OCI-LY7 (cell line): ENCODE data around the gene RSPH3. TPM values are rescaled to one million over a fixed set of nuclear protein-coding genes. Genes with fewer than 3 reads are reported as not detected.

Source experiments
- BruUV-seq: library from RNA; stranded (reverse); fragments of 400-500 nt; replicated peaks from 2 replicates; lab custom pipeline; 2021; lab: Mats Ljungman, UMichigan
- CTCF ChIA-PET: fragments of 300-600 bp; sonication (Branson Sonifier 250); formaldehyde crosslinking; loops from one replicate; lab custom pipeline; 2022; ENCODE audit warnings: antibody characterized with exemption; ENCODE audit not compliant: unreplicated experiment; lab: Charles Lee
- POLR2A ChIA-PET: fragments of 300-600 bp; sonication (Branson Sonifier 250); formaldehyde crosslinking; loops from one replicate; lab custom pipeline; 2022; ENCODE audit warnings: antibody characterized with exemption; lab: Charles Lee
- DNase-seq: peaks from one replicate; pipeline ENCODE4 v3.0.0-alpha.2; 2015; ENCODE audit warnings: low spot score
- H2AFZ ChIP-seq: fragments of 200-600 bp; sonication (generic), shearing (Covaris generic); 2 replicates; pipeline ENCODE4 v1.6.1; 2014; ENCODE audit warnings: mild to moderate bottlenecking, antibody characterized with exemption, low read length, moderate library complexity
- H3K27ac ChIP-seq: fragments of 200-600 bp; sonication (generic); 2 replicates; pipeline ENCODE4 v1.5.1; 2014; ENCODE audit warnings: mixed run types, low read depth, mild to moderate bottlenecking, moderate library complexity, low read length, inconsistent platforms; ENCODE audit not compliant: poor library complexity, severe bottlenecking
- H3K36me3 ChIP-seq: fragments of 200-600 bp; sonication (generic); 2 replicates; pipeline ENCODE4 v1.6.1; 2014; ENCODE audit warnings: mild to moderate bottlenecking, antibody characterized with exemption, low read length, moderate library complexity, mixed read lengths; ENCODE audit not compliant: insufficient read depth
- H3K4me1 ChIP-seq: fragments of 200-600 bp; sonication (generic); 2 replicates; pipeline ENCODE4 v1.5.1; 2014; ENCODE audit warnings: mild to moderate bottlenecking, low read length; ENCODE audit not compliant: insufficient read depth, poor library complexity, severe bottlenecking
- H3K4me2 ChIP-seq: fragments of 200-600 bp; sonication (generic); 2 replicates; pipeline ENCODE4 v1.6.1; 2014; ENCODE audit warnings: mild to moderate bottlenecking, low read length
- H3K4me3 ChIP-seq: fragments of 200-600 bp; sonication (generic); 2 replicates; pipeline ENCODE4 v1.5.1; 2014; ENCODE audit warnings: mild to moderate bottlenecking, low read depth, low read length; ENCODE audit not compliant: poor library complexity, severe bottlenecking
- H3K79me2 ChIP-seq: fragments of 200-600 bp; sonication (generic); 2 replicates; pipeline ENCODE4 v1.6.1; 2016; ENCODE audit warnings: low read depth, mild to moderate bottlenecking, low read length, moderate library complexity, mixed read lengths; ENCODE audit not compliant: insufficient read depth
- H3K9me2 ChIP-seq: fragments of 200-600 bp; sonication (generic); 2 replicates; pipeline ENCODE4 v1.6.1; 2016; ENCODE audit warnings: mild to moderate bottlenecking, low read length, mixed read lengths; ENCODE audit not compliant: insufficient read depth
- H3K9me3 ChIP-seq: fragments of 200-600 bp; sonication (generic); 2 replicates; pipeline ENCODE4 v1.6.1; 2014; ENCODE audit warnings: mild to moderate bottlenecking, mixed run types, low read length, mixed read lengths
- H4K20me1 ChIP-seq: fragments of 200-600 bp; sonication (generic); 2 replicates; pipeline ENCODE4 v1.6.1; 2014; ENCODE audit warnings: mild to moderate bottlenecking, antibody characterized with exemption, low read length, moderate library complexity, mixed read lengths; ENCODE audit not compliant: insufficient read depth
- CTCF ChIP-seq: fragments of 200-600 bp; sonication (generic); conservative IDR thresholded peaks from 2 replicates; pipeline ENCODE4 v1.5.1; 2014; ENCODE audit warnings: mild to moderate bottlenecking, antibody characterized with exemption, low read length, moderate library complexity, mixed read lengths
- EZH2phosphoT487 ChIP-seq: fragments of 200-600 bp; sonication (generic); IDR thresholded peaks from 2 replicates; pipeline ENCODE4 v1.6.1; 2018; ENCODE audit warnings: low read depth, borderline replicate concordance, mild to moderate bottlenecking, mixed run types, antibody characterized with exemption, low read length, moderate library complexity, mixed read lengths
- intact Hi-C: fragments of 100-400 bp; cut with micrococcal nuclease; formaldehyde crosslinking; loops from one replicate; pipeline ENCODE4 v1.10.0; 2022; ENCODE audit not compliant: unreplicated experiment
- total RNA-seq, 2 experiments: library from RNA; depleted of rRNA in 1 of 2; stranded (reverse); fragments of >200 nt in 1 of 2; shearing (Covaris generic) in 1 of 2; gene quantifications; 2 replicates each; pipeline ENCODE4 v1.2.3, GENCODE V29; 2014 to 2022

The RSPH3 gene
- total RNA-seq, 2 experiments from 2014 or later: 2.7 to 6.5 TPM

- TF ChIP-seq CTCF (peak; percentile 89), EZH2phosphoT487 (no peak)
- CTCF ChIA-PET: interaction anchor here (0.9 to 2.9 kb wide), 6 partner anchors 8 to 127 kb away, joined by 3 to 35 read pairs (median 3); partner anchors contain the start of gene RSPH3
- POLR2A ChIA-PET: interaction anchor here (0.7 to 8.0 kb wide), 15 partner anchors 9 to 336 kb away, joined by 3 to 56 read pairs (median 4); partner anchors contain the start of gene TAGAP
- peak; percentile 85 for DNase-seq
- peak overlapping the region; percentile 35; the same call in 1 of the 2 replicates for H2AFZ ChIP-seq
- peaks cover 48% of the 10 kb centered on the region for H3K4me1 ChIP-seq
- H3K4me2 ChIP-seq: peak overlapping the region; percentile 54
- no peaks in the 10 kb centered on the region for H3K79me2 ChIP-seq
- H3K4me3 ChIP-seq: peak overlapping the region; percentile 14
- H3K36me3 ChIP-seq: no peaks in the 10 kb centered on the region
- no peaks in the 10 kb centered on the region for H3K9me3 ChIP-seq
- no peaks in the 10 kb centered on the region for H3K9me2 ChIP-seq
- BruUV-seq: no TSS peak
- H3K27ac ChIP-seq: peak overlapping the region; percentile 19
- intact Hi-C loops: loop anchor here (1.0 kb wide), 4 partner anchors 31 to 143 kb away; no protein-coding TSS in a partner anchor
- H4K20me1 ChIP-seq: no peaks in the 10 kb centered on the region
Observed at GRCh38 chr6:159008656-159009288, 8.8 kb upstream of the RSPH3 start.

GRCh38 chr6:159007510-159007909, 7.5 kb upstream of the RSPH3 start:
- no peak overlapping the region for H3K4me2 ChIP-seq
- H3K4me1 ChIP-seq: peaks cover 36% of the 10 kb centered on the region
- H3K79me2 ChIP-seq: no peaks in the 10 kb centered on the region
- POLR2A ChIA-PET: interaction anchor here (0.7 to 8.0 kb wide), 6 partner anchors 11 to 127 kb away, joined by 3 to 56 read pairs (median 6); no protein-coding TSS in a partner anchor
- BruUV-seq: no TSS peak
- H3K9me2 ChIP-seq: no peaks in the 10 kb centered on the region
- no peak for DNase-seq
- CTCF ChIA-PET: interaction anchor here (0.8 to 2.9 kb wide), 3 partner anchors 97 to 128 kb away, joined by 4 to 35 read pairs (median 5); no protein-coding TSS in a partner anchor
- H2AFZ ChIP-seq: no peak overlapping the region
- intact Hi-C loops: no loop called here
- H3K36me3 ChIP-seq: no peaks in the 10 kb centered on the region
- no peaks in the 10 kb centered on the region for H3K9me3 ChIP-seq
- TF ChIP-seq CTCF (no peak), EZH2phosphoT487 (no peak)
- no peak overlapping the region for H3K27ac ChIP-seq
- H3K4me3 ChIP-seq: no peak overlapping the region
- H4K20me1 ChIP-seq: no peaks in the 10 kb centered on the region
